Activated CD4-positive, alpha-beta T cell treated with anti-CD3 and anti-CD28 coated beads, Interleukin-2, amount 50 U/mL, for 48 hours (primary cell): ENCODE results near the gene GLIPR2.
"Not testable (repeated sequence)": the region's sequence is repeated elsewhere in the genome, so short reads cannot be mapped to it uniquely, and the experiment has no call there.

ENCODE experiments used
- DNase-seq, 2 experiments: peaks; one replicate each; pipeline ENCODE4 v3.0.0-alpha.2; 2020

Gene GLIPR2

GRCh38 chr9:36125062-36125855, 11.3 kb upstream of the GLIPR2 start:
- DNase-seq: no peak

- DNase-seq: no peak
Measured at GRCh38 chr9:36126016-36126730, 10.4 kb upstream of the GLIPR2 start.

GRCh38 chr9:36127652-36128244, 8.8 kb upstream of the GLIPR2 start:
- no peak for DNase-seq

GRCh38 chr9:36128349-36128748, 8.2 kb upstream of the GLIPR2 start:
- DNase-seq: no peak

- no peak for DNase-seq
Measured at GRCh38 chr9:36129139-36129538, 7.4 kb upstream of the GLIPR2 start.

GRCh38 chr9:36131666-36132065, 4.9 kb upstream of the GLIPR2 start:
- not testable (repeated sequence) for DNase-seq

- DNase-seq: no peak
Measured at GRCh38 chr9:36132086-36132485, 4.4 kb upstream of the GLIPR2 start.

- DNase-seq: no peak
Measured at GRCh38 chr9:36134761-36135505, 1.6 kb upstream of the GLIPR2 start.

- no peak for DNase-seq
Measured at GRCh38 chr9:36135741-36136271, 727 bp upstream of the GLIPR2 start.

GRCh38 chr9:36136894-36137391, 410 bp downstream of the GLIPR2 start:
- no peak for DNase-seq

GRCh38 chr9:36137392-36138004, 965 bp downstream of the GLIPR2 start:
- no peak for DNase-seq

- no peak for DNase-seq
Measured at GRCh38 chr9:36138496-36138895, 2.0 kb downstream of the GLIPR2 start.

GRCh38 chr9:36138901-36139300, 2.4 kb downstream of the GLIPR2 start:
- DNase-seq: no peak

GRCh38 chr9:36140086-36141084, 3.9 kb downstream of the GLIPR2 start:
- DNase-seq: peak in 1 of 2 experiments; percentile 57

- no peak for DNase-seq
Measured at GRCh38 chr9:36141288-36141687, 4.8 kb downstream of the GLIPR2 start.

- DNase-seq: no peak
Measured at GRCh38 chr9:36141761-36142160, 5.2 kb downstream of the GLIPR2 start.

- no peak for DNase-seq
Measured at GRCh38 chr9:36142510-36143244, 6.1 kb downstream of the GLIPR2 start.

GRCh38 chr9:36143245-36143641, 6.7 kb downstream of the GLIPR2 start:
- no peak for DNase-seq

GRCh38 chr9:36144309-36145232, 8.0 kb downstream of the GLIPR2 start:
- DNase-seq: no peak
